GM19025 (cell line): ENCODE data around the gene DGKZ.
"Not testable (repeated sequence)": the region's sequence is repeated elsewhere in the genome, so short reads cannot be mapped to it uniquely, and the experiment has no call there.

Experiments used
- ATAC-seq: cut with Tn5 transposase; IDR thresholded peaks from one replicate; pipeline ENCODE4 v1.9.1; 2021; ENCODE audit warnings: mild to moderate bottlenecking, low read depth, moderate library complexity; ENCODE audit not compliant: unreplicated experiment

The DGKZ gene

GRCh38 chr11:46346886-46347636 lies at the start of gene DGKZ:
Gene DGKZ (plus strand): TSS chr11:46347463. CDS start chr11:46347660, 197 bp downstream.
- peak; percentile 73 for ATAC-seq

- ATAC-seq = no peak
Observed at GRCh38 chr11:46298699-46299433, 48.4 kb upstream of the DGKZ start.

GRCh38 chr11:46299451-46299961 lies 47.8 kb upstream of the DGKZ start:
- ATAC-seq = no peak

- no peak for ATAC-seq
Observed at GRCh38 chr11:46300270-46300669, 47.0 kb upstream of the DGKZ start.

- peak; percentile 77 for ATAC-seq
Observed at GRCh38 chr11:46302866-46303265, 44.4 kb upstream of the DGKZ start.

GRCh38 chr11:46304036-46304435 lies 43.2 kb upstream of the DGKZ start:
- ATAC-seq = not testable (repeated sequence)

GRCh38 chr11:46304605-46305179 lies 42.6 kb upstream of the DGKZ start:
- no peak for ATAC-seq

- ATAC-seq = no peak
Observed at GRCh38 chr11:46305295-46305694, 42.0 kb upstream of the DGKZ start.

GRCh38 chr11:46306296-46306853 lies 40.9 kb upstream of the DGKZ start:
- ATAC-seq = no peak

- no peak for ATAC-seq
Observed at GRCh38 chr11:46307369-46307768, 39.9 kb upstream of the DGKZ start.

- ATAC-seq = no peak
Observed at GRCh38 chr11:46307785-46308341, 39.4 kb upstream of the DGKZ start.

GRCh38 chr11:46308631-46309419 lies 38.4 kb upstream of the DGKZ start:
- ATAC-seq = no peak

GRCh38 chr11:46309814-46310259 lies 37.4 kb upstream of the DGKZ start:
- no peak for ATAC-seq

GRCh38 chr11:46315033-46315738 lies 32.1 kb upstream of the DGKZ start:
- ATAC-seq = no peak

- no peak for ATAC-seq
Observed at GRCh38 chr11:46315783-46316563, 31.3 kb upstream of the DGKZ start.

- ATAC-seq = no peak
Observed at GRCh38 chr11:46319074-46319453, 28.2 kb upstream of the DGKZ start.

GRCh38 chr11:46321757-46322156 lies 25.5 kb upstream of the DGKZ start:
- ATAC-seq = no peak

GRCh38 chr11:46322759-46323158 lies 24.5 kb upstream of the DGKZ start:
- ATAC-seq = no peak
